Skeletal muscle tissue (tissue), 4 donors: ENCODE measurements around the gene CDC14A. TPM values are rescaled to one million over a fixed set of nuclear protein-coding genes. Genes with fewer than 3 reads are reported as not detected.

ENCODE experiments used
- H3K27ac ChIP-seq: one replicate; pipeline ENCODE4 v1.7.0; 2013; ENCODE audit warnings: mild to moderate bottlenecking, low read depth, low read length, inconsistent platforms
- H3K27me3 ChIP-seq, 3 donors: one replicate each; pipeline ENCODE4 v1.7.0; 2013; ENCODE audit warnings: low read length in 3 of 3; ENCODE audit not compliant: control insufficient read depth in 3 of 3, insufficient read depth in 3 of 3
- H3K36me3 ChIP-seq, 3 donors: one replicate each; pipeline ENCODE4 v1.7.0; 2013; ENCODE audit warnings: low read length in 3 of 3; ENCODE audit not compliant: control insufficient read depth in 3 of 3, insufficient read depth in 3 of 3
- H3K4me1 ChIP-seq, 3 donors: one replicate each; pipeline ENCODE4 v1.7.0; 2013; ENCODE audit warnings: low read length in 3 of 3, mild to moderate bottlenecking in 3 of 3; ENCODE audit not compliant: control insufficient read depth in 3 of 3, insufficient read depth in 3 of 3
- H3K4me3 ChIP-seq, 3 donors: one replicate each; pipeline ENCODE4 v1.7.0; 2013; ENCODE audit warnings: low read length in 3 of 3
- H3K9ac ChIP-seq, 3 donors: one replicate each; pipeline ENCODE4 v1.7.0; 2013; ENCODE audit warnings: low read length in 3 of 3, mild to moderate bottlenecking in 3 of 3, moderate library complexity in 2 of 3, low read depth in 1 of 3
- H3K9me3 ChIP-seq, 3 donors: one replicate each; pipeline ENCODE4 v1.7.0; 2013; ENCODE audit warnings: low read length in 3 of 3; ENCODE audit not compliant: control insufficient read depth in 3 of 3
- total RNA-seq: library from RNA; depleted of rRNA; stranded (reverse); fragments of >200 nt; gene quantifications from one replicate; pipeline ENCODE4 v1.2.3, GENCODE V29; 2014
- donor health status: Osteomylitis.

Gene CDC14A
- total RNA-seq, 1 donor from 2014 or later = 17.2 TPM

GRCh38 chr1:100452641-100453040 is 100.3 kb downstream of the CDC14A start:
- H3K4me3 ChIP-seq = no peak overlapping the region
- no peaks in the 10 kb centered on the region for H3K27me3 ChIP-seq
- H3K9ac ChIP-seq = no peak overlapping the region
- no peaks in the 10 kb centered on the region for H3K36me3 ChIP-seq
- no peaks in the 10 kb centered on the region for H3K9me3 ChIP-seq
- no peak overlapping the region for H3K27ac ChIP-seq
- H3K4me1 ChIP-seq = no peaks in the 10 kb centered on the region

GRCh38 chr1:100455478-100456072 is 103.3 kb downstream of the CDC14A start:
- Histone ChIP-seq H3K36me3 (no peaks in the 10 kb centered on the region), H3K27me3 (no peaks in the 10 kb centered on the region), H3K9me3 (no peaks in the 10 kb centered on the region), H3K9ac (no peak overlapping the region), H3K27ac (no peak overlapping the region), H3K4me1 (peaks cover 4 to 8% (median 6%) of the 10 kb centered on the region in 3 donors), H3K4me3 (no peak overlapping the region)

- H3K36me3 ChIP-seq = no peaks in the 10 kb centered on the region
- H3K27ac ChIP-seq = no peak overlapping the region
- H3K9me3 ChIP-seq = no peaks in the 10 kb centered on the region
- peaks cover 4 to 8% (median 6%) of the 10 kb centered on the region in 3 donors for H3K4me1 ChIP-seq
- H3K27me3 ChIP-seq = no peaks in the 10 kb centered on the region
- no peak overlapping the region for H3K9ac ChIP-seq
- H3K4me3 ChIP-seq = no peak overlapping the region
Measured at GRCh38 chr1:100456880-100457279, 104.6 kb downstream of the CDC14A start.

- Histone ChIP-seq H3K36me3 (no peaks in the 10 kb centered on the region), H3K9me3 (no peaks in the 10 kb centered on the region), H3K27ac (no peak overlapping the region), H3K4me1 (peaks cover 4 to 8% (median 6%) of the 10 kb centered on the region in 3 donors), H3K9ac (no peak overlapping the region), H3K4me3 (no peak overlapping the region), H3K27me3 (no peaks in the 10 kb centered on the region)
Measured at GRCh38 chr1:100457683-100458082, 105.4 kb downstream of the CDC14A start.

- Histone ChIP-seq H3K4me3 (no peak overlapping the region), H3K27me3 (no peaks in the 10 kb centered on the region), H3K9ac (peak overlapping the region in 1 of 3 donors; percentile 33), H3K36me3 (no peaks in the 10 kb centered on the region), H3K4me1 (peaks cover 4 to 8% (median 6%) of the 10 kb centered on the region in 3 donors), H3K9me3 (no peaks in the 10 kb centered on the region), H3K27ac (no peak overlapping the region)
Measured at GRCh38 chr1:100458661-100459357, 106.5 kb downstream of the CDC14A start.

GRCh38 chr1:100459358-100460114 is 107.2 kb downstream of the CDC14A start:
- Histone ChIP-seq H3K27ac (no peak overlapping the region), H3K4me3 (no peak overlapping the region), H3K4me1 (peaks cover 4 to 8% (median 6%) of the 10 kb centered on the region in 3 donors), H3K36me3 (no peaks in the 10 kb centered on the region), H3K9ac (peak overlapping the region in 1 of 3 donors; percentile 33), H3K27me3 (no peaks in the 10 kb centered on the region), H3K9me3 (no peaks in the 10 kb centered on the region)

- Histone ChIP-seq H3K4me3 (no peak overlapping the region), H3K9ac (no peak overlapping the region), H3K4me1 (peaks cover 4 to 8% (median 6%) of the 10 kb centered on the region in 3 donors), H3K27me3 (no peaks in the 10 kb centered on the region), H3K9me3 (no peaks in the 10 kb centered on the region), H3K27ac (peak overlapping the region; percentile 8), H3K36me3 (no peaks in the 10 kb centered on the region)
Measured at GRCh38 chr1:100461222-100461621, 108.9 kb downstream of the CDC14A start.

- Histone ChIP-seq H3K9me3 (no peaks in the 10 kb centered on the region), H3K27me3 (no peaks in the 10 kb centered on the region), H3K4me3 (no peak overlapping the region), H3K9ac (no peak overlapping the region), H3K27ac (no peak overlapping the region), H3K36me3 (no peaks in the 10 kb centered on the region), H3K4me1 (peaks cover 4 to 8% (median 6%) of the 10 kb centered on the region in 3 donors)
Measured at GRCh38 chr1:100462326-100463025, 110.2 kb downstream of the CDC14A start.

GRCh38 chr1:100463791-100464424 is 111.6 kb downstream of the CDC14A start:
- H3K4me1 ChIP-seq = peaks cover 4 to 8% (median 5%) of the 10 kb centered on the region in 3 donors
- H3K9me3 ChIP-seq = no peaks in the 10 kb centered on the region
- H3K36me3 ChIP-seq = no peaks in the 10 kb centered on the region
- no peak overlapping the region for H3K27ac ChIP-seq
- H3K9ac ChIP-seq = no peak overlapping the region
- no peak overlapping the region for H3K4me3 ChIP-seq
- H3K27me3 ChIP-seq = no peaks in the 10 kb centered on the region
